AG04449 (cell line): ENCODE data around the gene GLYATL2.

Experiments
- CTCF ChIA-PET: fragments of 350-600 bp; formaldehyde crosslinking; extraction: SDS; loops from one replicate; lab custom pipeline; 2021; ENCODE audit warnings: antibody characterized with exemption; lab: Yijun Ruan, JAX
- POLR2A ChIA-PET: fragments of 400-600, 350-600 bp; formaldehyde crosslinking; extraction: SDS; loops from one replicate; lab custom pipeline; 2020; ENCODE audit warnings: antibody characterized with exemption, inconsistent platforms; lab: Yijun Ruan, JAX
- DNase-seq: peaks from one replicate; pipeline ENCODE4 v3.0.0-alpha.2; 2010; ENCODE audit warnings: low read depth, low spot score
- H3K4me3 ChIP-seq: 2 replicates; pipeline ENCODE4 v1.5.1; 2011; ENCODE audit warnings: low read depth, mild to moderate bottlenecking, control low read depth, low read length
- CTCF ChIP-seq: IDR thresholded peaks from one replicate; pipeline ENCODE4 v1.5.1; 2011; ENCODE audit warnings: mild to moderate bottlenecking, moderate library complexity, low read length, control low read depth, inconsistent platforms; ENCODE audit not compliant: insufficient read depth; ENCODE audit errors: missing control alignments

The GLYATL2 gene

GRCh38 chr11:58867556-58867955, 23.1 kb upstream of the GLYATL2 start:
- TF ChIP-seq CTCF: no peak
- ChIA-PET POLR2A (no interaction called here), CTCF (interaction anchor here (1.2 kb wide), 1 partner anchor 9 kb away, joined by 3 read pairs; no protein-coding TSS in a partner anchor)
- DNase-seq: no peak
- H3K4me3 ChIP-seq: no peak overlapping the region

DNA sequence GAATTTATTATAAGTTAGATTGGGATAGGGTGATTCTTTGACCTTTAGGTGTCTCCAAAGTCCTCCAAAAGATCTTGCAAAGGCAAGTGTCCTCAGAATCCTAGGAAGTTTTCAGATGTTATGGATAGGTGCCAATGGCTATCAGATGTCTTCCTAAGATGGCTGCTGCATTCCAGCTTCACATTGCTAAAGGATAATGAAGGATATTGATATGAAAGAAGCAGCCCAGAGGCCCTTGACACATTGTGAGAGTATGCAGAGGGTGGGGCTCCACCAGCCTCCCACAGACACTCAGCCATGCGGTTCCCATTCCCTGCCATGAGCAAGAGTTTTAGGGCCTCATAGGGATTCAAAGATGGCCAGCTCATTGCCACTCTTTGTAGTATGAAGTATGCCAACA, 22.3 kb upstream of the GLYATL2 start:
- ChIA-PET CTCF (no interaction called here), POLR2A (no interaction called here)
- H3K4me3 ChIP-seq: no peak overlapping the region
- DNase-seq: peak; percentile 9
- no peak for TF ChIP-seq CTCF

GRCh38 chr11:58864335-58864734, 19.8 kb upstream of the GLYATL2 start:
- POLR2A ChIA-PET: no interaction called here
- no peak for DNase-seq
- CTCF ChIA-PET: no interaction called here
- H3K4me3 ChIP-seq: no peak overlapping the region
- TF ChIP-seq CTCF: no peak

DNA sequence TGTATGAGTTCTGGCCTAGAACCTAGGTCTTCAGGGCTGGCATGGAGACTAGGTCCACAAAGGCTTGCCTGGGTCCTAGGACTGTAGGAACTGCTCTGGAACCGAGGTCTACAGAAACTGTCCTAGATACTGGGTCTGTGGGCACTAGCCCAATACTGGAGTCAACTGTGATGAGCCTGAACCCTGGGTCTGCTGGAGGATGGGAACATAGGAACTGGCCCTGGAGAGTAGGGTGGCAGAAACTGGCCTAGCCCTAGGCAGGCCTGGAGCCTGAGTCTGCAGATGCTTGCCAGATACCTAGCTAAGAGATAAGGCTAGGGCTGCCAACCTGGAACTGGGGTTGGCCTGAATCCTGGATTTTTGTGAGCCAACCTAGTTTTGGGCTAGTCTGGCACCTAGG, 19.2 kb upstream of the GLYATL2 start:
- no peak overlapping the region for H3K4me3 ChIP-seq
- CTCF ChIA-PET: no interaction called here
- no peak for TF ChIP-seq CTCF
- DNase-seq: no peak
- POLR2A ChIA-PET: no interaction called here

- ChIA-PET CTCF (no interaction called here), POLR2A (no interaction called here)
- TF ChIP-seq CTCF: no peak
- no peak overlapping the region for H3K4me3 ChIP-seq
- DNase-seq: no peak
Observed at GRCh38 chr11:58861533-58861932, 17.0 kb upstream of the GLYATL2 start.

DNA sequence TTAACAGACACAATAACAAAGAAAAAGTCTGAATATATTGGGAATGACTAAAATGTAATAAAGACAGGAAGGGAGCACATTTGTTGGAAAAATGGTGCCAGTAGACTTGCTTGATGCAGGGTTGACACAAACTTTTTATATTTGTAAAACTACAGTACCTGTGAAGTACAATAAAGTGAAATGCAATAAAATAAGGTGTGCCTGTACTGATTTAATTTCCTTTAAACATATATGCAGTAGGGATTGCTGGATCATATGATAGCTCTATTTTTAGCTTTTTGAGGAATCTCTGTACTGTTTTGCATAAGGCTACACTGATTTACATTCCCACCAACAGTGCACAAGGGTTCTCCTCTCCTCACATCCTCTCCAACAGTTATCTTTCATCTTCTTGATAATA, 12.3 kb upstream of the GLYATL2 start:
- POLR2A ChIA-PET: no interaction called here
- no peak overlapping the region for H3K4me3 ChIP-seq
- no peak for TF ChIP-seq CTCF
- CTCF ChIA-PET: no interaction called here
- no peak for DNase-seq
